Measurements from ENCODE around the gene FADS2. TPM values are rescaled to one million over a fixed set of nuclear protein-coding genes. Genes with fewer than 3 reads are reported as not detected.

The FADS2 gene
- total and polyA plus RNA-seq, 2 experiments from 2014 or later, result 317 to 356 TPM

DNA sequence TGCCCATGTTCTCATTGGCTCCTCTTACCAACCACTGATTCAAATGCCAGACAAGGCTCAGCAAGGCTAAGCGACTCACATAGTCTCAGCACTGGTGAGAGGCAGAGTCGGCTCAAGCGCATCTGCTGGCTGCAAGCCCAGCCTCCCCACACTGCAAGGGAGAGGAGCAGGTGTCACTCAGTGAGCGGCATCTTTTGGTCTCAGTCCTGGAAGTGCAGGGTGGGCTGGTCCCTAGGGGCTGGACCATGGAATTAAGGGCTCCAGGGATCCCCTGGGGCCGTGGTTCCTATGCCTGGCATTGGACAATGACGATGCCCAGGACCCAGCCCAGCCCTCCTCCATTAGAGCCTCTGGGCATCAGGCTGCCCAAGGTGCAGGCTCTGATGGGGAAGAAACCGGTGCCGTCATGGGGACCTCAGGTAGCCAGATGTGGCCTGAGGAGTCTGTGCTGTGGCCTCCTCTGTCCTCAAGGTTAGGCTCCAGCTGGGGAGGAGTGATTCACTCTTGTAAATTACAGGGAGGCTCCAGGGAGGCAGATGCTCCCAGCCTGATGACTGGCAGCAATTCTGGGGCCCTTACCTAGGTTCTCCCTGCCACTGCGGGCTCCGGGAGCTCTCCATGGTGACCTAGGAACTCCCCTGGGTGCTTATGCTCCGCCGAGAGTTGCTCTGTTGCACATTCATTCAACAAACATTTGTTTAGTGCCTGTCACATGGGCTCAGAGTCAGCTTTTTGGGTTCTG lies 28.0 kb downstream of the FADS2 start:
- no peak overlapping the region for H3K4me3 ChIP-seq
- TF ChIP-seq EZH2phosphoT487 (IDR thresholded peaks at IDR 0.05; ENCODE audit: low read depth, severe bottlenecking, unreplicated experiment) (no peak), EZH2 (IDR thresholded peaks at IDR 0.05; ENCODE audit: borderline replicate concordance) (no peak)
- TF ChIP-seq, protein P1, sequence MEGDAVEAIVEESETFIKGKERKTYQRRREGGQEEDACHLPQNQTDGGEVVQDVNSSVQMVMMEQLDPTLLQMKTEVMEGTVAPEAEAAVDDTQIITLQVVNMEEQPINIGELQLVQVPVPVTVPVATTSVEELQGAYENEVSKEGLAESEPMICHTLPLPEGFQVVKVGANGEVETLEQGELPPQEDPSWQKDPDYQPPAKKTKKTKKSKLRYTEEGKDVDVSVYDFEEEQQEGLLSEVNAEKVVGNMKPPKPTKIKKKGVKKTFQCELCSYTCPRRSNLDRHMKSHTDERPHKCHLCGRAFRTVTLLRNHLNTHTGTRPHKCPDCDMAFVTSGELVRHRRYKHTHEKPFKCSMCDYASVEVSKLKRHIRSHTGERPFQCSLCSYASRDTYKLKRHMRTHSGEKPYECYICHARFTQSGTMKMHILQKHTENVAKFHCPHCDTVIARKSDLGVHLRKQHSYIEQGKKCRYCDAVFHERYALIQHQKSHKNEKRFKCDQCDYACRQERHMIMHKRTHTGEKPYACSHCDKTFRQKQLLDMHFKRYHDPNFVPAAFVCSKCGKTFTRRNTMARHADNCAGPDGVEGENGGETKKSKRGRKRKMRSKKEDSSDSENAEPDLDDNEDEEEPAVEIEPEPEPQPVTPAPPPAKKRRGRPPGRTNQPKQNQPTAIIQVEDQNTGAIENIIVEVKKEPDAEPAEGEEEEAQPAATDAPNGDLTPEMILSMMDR (IDR thresholded peaks at IDR 0.05; ENCODE audit: poor library complexity), result no peak
- no peaks in the 10 kb centered on the region for H4K20me1 ChIP-seq (ENCODE audit: insufficient read depth, poor library complexity, severe bottlenecking)
- DNase-seq (ENCODE audit: low spot score), result no peak
- no peaks in the 10 kb centered on the region for H3K36me3 ChIP-seq (replicated peaks; ENCODE audit: insufficient read depth, low read depth)
- no peak overlapping the region for H3K4me2 ChIP-seq
- no peaks in the 10 kb centered on the region for H3K27me3 ChIP-seq
- no peaks in the 10 kb centered on the region for H3K9me3 ChIP-seq (ENCODE audit: low read depth)
- WGBS (ENCODE audit: low lambda C conversion rate, missing lambda C conversion rate), result 92% methylated on average over 12 of the region's 12 CpGs
- no peaks in the 10 kb centered on the region for H3K9me2 ChIP-seq (replicated peaks; ENCODE audit: insufficient read depth)
- no peak overlapping the region for H2AFZ ChIP-seq
- H3K27ac ChIP-seq, result no peak overlapping the region
- H3K4me1 ChIP-seq (ENCODE audit: insufficient read depth), result no peaks in the 10 kb centered on the region
- no peaks in the 10 kb centered on the region for H3K79me2 ChIP-seq

DNA sequence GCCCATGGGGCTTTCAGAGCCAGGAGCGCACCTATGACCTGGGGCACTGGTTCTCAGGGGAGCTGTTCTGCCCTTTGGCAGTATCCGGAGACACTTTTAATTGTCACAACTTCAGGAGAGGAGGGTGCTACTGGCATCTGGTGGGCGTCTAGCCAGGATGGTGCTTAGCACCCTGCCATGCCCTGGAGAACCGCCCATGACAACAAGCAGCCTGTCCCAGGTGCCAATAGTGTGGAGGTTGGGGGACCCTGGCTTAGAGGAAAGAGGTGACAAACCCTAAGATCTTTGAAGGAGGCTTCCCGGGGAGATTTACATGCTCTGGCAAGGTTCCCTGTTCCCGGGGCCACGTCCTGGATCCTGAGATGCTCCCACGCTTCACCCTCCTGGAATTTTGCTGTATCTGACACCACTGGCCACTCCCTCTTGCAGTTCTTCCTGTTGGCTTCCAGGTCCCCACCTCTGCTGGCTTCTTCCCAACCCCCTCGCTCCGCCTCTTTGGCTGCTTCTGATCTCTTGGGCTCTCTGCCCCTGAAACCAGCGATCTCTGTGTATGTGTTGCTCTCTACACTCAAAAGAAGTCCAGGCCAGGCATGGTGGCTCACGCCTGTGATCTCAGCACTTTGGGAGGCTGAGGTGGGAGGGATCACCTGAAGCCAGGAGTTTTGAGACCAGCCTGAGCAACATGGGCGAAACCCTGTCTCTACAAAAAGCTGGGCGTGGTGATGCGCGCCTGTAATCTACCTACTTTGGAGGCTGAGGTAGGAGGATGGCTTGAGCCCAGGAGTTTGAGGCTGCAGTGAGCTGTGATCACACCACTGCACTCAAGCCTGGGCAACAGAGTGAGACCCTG lies 32.2 kb downstream of the FADS2 start:
- no peaks in the 10 kb centered on the region for H3K4me1 ChIP-seq (ENCODE audit: insufficient read depth)
- no peak overlapping the region for H3K4me3 ChIP-seq
- H3K27me3 ChIP-seq, result no peaks in the 10 kb centered on the region
- TF ChIP-seq EZH2phosphoT487 (IDR thresholded peaks at IDR 0.05; ENCODE audit: low read depth, severe bottlenecking, unreplicated experiment) (no peak), EZH2 (IDR thresholded peaks at IDR 0.05; ENCODE audit: borderline replicate concordance) (no peak)
- TF ChIP-seq, protein P1 (IDR thresholded peaks at IDR 0.05; ENCODE audit: poor library complexity), result no peak
- H3K9me3 ChIP-seq (ENCODE audit: low read depth), result no peaks in the 10 kb centered on the region
- H3K4me2 ChIP-seq, result no peak overlapping the region
- no peak overlapping the region for H3K27ac ChIP-seq
- 97% methylated on average over 16 of the region's 16 CpGs for WGBS (ENCODE audit: low lambda C conversion rate, missing lambda C conversion rate)
- no peaks in the 10 kb centered on the region for H4K20me1 ChIP-seq (ENCODE audit: insufficient read depth, poor library complexity, severe bottlenecking)
- DNase-seq (ENCODE audit: low spot score), result no peak
- H3K79me2 ChIP-seq, result no peaks in the 10 kb centered on the region
- no peaks in the 10 kb centered on the region for H3K9me2 ChIP-seq (replicated peaks; ENCODE audit: insufficient read depth)
- H2AFZ ChIP-seq, result no peak overlapping the region
- no peaks in the 10 kb centered on the region for H3K36me3 ChIP-seq (replicated peaks; ENCODE audit: insufficient read depth, low read depth)

GRCh38 chr11:61861634-61862033 lies 33.5 kb downstream of the FADS2 start:
- H3K4me3 ChIP-seq, result no peak overlapping the region
- WGBS (ENCODE audit: low lambda C conversion rate, missing lambda C conversion rate), result 73% methylated on average over 9 of the region's 9 CpGs
- no peaks in the 10 kb centered on the region for H3K9me2 ChIP-seq (replicated peaks; ENCODE audit: insufficient read depth)
- H3K9me3 ChIP-seq (ENCODE audit: low read depth), result no peaks in the 10 kb centered on the region
- no peak for DNase-seq (ENCODE audit: low spot score)
- H4K20me1 ChIP-seq (ENCODE audit: insufficient read depth, poor library complexity, severe bottlenecking), result no peaks in the 10 kb centered on the region
- H3K4me1 ChIP-seq (ENCODE audit: insufficient read depth), result no peaks in the 10 kb centered on the region
- no peak overlapping the region for H2AFZ ChIP-seq
- no peaks in the 10 kb centered on the region for H3K27me3 ChIP-seq
- TF ChIP-seq EZH2phosphoT487 (IDR thresholded peaks at IDR 0.05; ENCODE audit: low read depth, severe bottlenecking, unreplicated experiment) (no peak), EZH2 (IDR thresholded peaks at IDR 0.05; ENCODE audit: borderline replicate concordance) (no peak)
- TF ChIP-seq, protein P1 (IDR thresholded peaks at IDR 0.05; ENCODE audit: poor library complexity), result no peak
- no peaks in the 10 kb centered on the region for H3K79me2 ChIP-seq
- H3K36me3 ChIP-seq (replicated peaks; ENCODE audit: insufficient read depth, low read depth), result no peaks in the 10 kb centered on the region
- H3K27ac ChIP-seq, result no peak overlapping the region
- H3K4me2 ChIP-seq, result no peak overlapping the region
